Loucy (cell line): ENCODE measurements around the gene GK2.

Experiments used
- H2AFZ ChIP-seq: fragments of 200-600 bp; sonication (generic); 2 replicates; pipeline ENCODE4 v1.6.0; 2016; ENCODE audit warnings: antibody characterized with exemption, mild to moderate bottlenecking, low read length, moderate library complexity
- H3F3A ChIP-seq: fragments of 200-600 bp; 2 replicates; pipeline ENCODE4 v1.6.0; 2016; ENCODE audit warnings: antibody characterized with exemption, low read depth, mild to moderate bottlenecking
- H3K27me3 ChIP-seq: fragments of 200-600 bp; sonication (generic); 2 replicates; pipeline ENCODE4 v1.6.1; 2014; ENCODE audit warnings: low read length, mild to moderate bottlenecking; ENCODE audit not compliant: insufficient read depth, poor library complexity, severe bottlenecking
- H3K36me3 ChIP-seq: fragments of 200-600 bp; sonication (generic); 2 replicates; pipeline ENCODE4 v1.6.1; 2016; ENCODE audit warnings: low read length; ENCODE audit not compliant: insufficient read depth
- H3K4me1 ChIP-seq: fragments of 200-600 bp; sonication (generic); 2 replicates; pipeline ENCODE4 v1.5.1; 2014; ENCODE audit warnings: low read length, mild to moderate bottlenecking; ENCODE audit not compliant: insufficient read depth, poor library complexity, severe bottlenecking
- H3K4me2 ChIP-seq: fragments of 200-600 bp; sonication (generic); 2 replicates; pipeline ENCODE4 v1.6.0; 2014; ENCODE audit warnings: antibody characterized with exemption, low read length, low read depth, mild to moderate bottlenecking; ENCODE audit not compliant: poor library complexity, severe bottlenecking
- H3K4me3 ChIP-seq: fragments of 200-600 bp; sonication (generic); 2 replicates; pipeline ENCODE4 v1.5.1; 2014; ENCODE audit warnings: low read length, mild to moderate bottlenecking, mixed read lengths; ENCODE audit not compliant: poor library complexity, severe bottlenecking
- H3K79me2 ChIP-seq: fragments of 200-600 bp; sonication (generic); 2 replicates; pipeline ENCODE4 v1.6.1; 2014; ENCODE audit warnings: low read length; ENCODE audit not compliant: insufficient read depth
- H3K9ac ChIP-seq: fragments of 200-600 bp; sonication (generic); 2 replicates; pipeline ENCODE4 v1.6.0; 2014; ENCODE audit warnings: mild to moderate bottlenecking, low read depth, low read length, moderate library complexity; ENCODE audit not compliant: poor library complexity, severe bottlenecking
- H3K9me2 ChIP-seq: fragments of 200-600 bp; sonication (generic); replicated peaks from 2 replicates; pipeline ENCODE4 v1.6.1; 2016; ENCODE audit warnings: low read depth, low read length, mixed read lengths
- H3K9me3 ChIP-seq: fragments of 200-600 bp; sonication (generic); 2 replicates; pipeline ENCODE4 v1.6.1; 2014; ENCODE audit warnings: mild to moderate bottlenecking, antibody characterized with exemption, low read length, low read depth; ENCODE audit not compliant: insufficient read depth
- H4K20me1 ChIP-seq: fragments of 200-600 bp; sonication (generic); 2 replicates; pipeline ENCODE4 v1.6.0; 2014; ENCODE audit warnings: antibody characterized with exemption, low read length, mild to moderate bottlenecking; ENCODE audit not compliant: insufficient read depth, poor library complexity, severe bottlenecking
- CTCF ChIP-seq: fragments of 200-600 bp; sonication (generic); conservative IDR thresholded peaks from 2 replicates; pipeline ENCODE4 v1.5.1; 2014; ENCODE audit warnings: mild to moderate bottlenecking, antibody characterized with exemption, low read length
- EZH2phosphoT487 ChIP-seq: fragments of 200-600 bp; IDR thresholded peaks from 2 replicates; pipeline ENCODE4 v1.6.1; 2018; ENCODE audit warnings: antibody characterized with exemption, mild to moderate bottlenecking, moderate library complexity, borderline replicate concordance

Gene GK2

GRCh38 chr4:79364061-79364460, 44.0 kb downstream of the GK2 start:
- H3K79me2 ChIP-seq, result no peaks in the 10 kb centered on the region
- no peaks in the 10 kb centered on the region for H3K4me1 ChIP-seq
- no peaks in the 10 kb centered on the region for H3F3A ChIP-seq
- no peaks in the 10 kb centered on the region for H3K36me3 ChIP-seq
- TF ChIP-seq CTCF (no peak), EZH2phosphoT487 (no peak)
- no peak overlapping the region for H3K9ac ChIP-seq
- no peak overlapping the region for H3K4me3 ChIP-seq
- no peaks in the 10 kb centered on the region for H3K9me2 ChIP-seq
- no peak overlapping the region for H2AFZ ChIP-seq
- no peak overlapping the region for H3K4me2 ChIP-seq
- no peaks in the 10 kb centered on the region for H3K27me3 ChIP-seq
- no peaks in the 10 kb centered on the region for H4K20me1 ChIP-seq
- no peaks in the 10 kb centered on the region for H3K9me3 ChIP-seq

- H2AFZ ChIP-seq, result no peak overlapping the region
- no peaks in the 10 kb centered on the region for H3F3A ChIP-seq
- H3K4me2 ChIP-seq, result no peak overlapping the region
- no peaks in the 10 kb centered on the region for H3K4me1 ChIP-seq
- no peaks in the 10 kb centered on the region for H3K79me2 ChIP-seq
- H3K9me3 ChIP-seq, result no peaks in the 10 kb centered on the region
- H3K9me2 ChIP-seq, result no peaks in the 10 kb centered on the region
- no peak overlapping the region for H3K9ac ChIP-seq
- H3K27me3 ChIP-seq, result no peaks in the 10 kb centered on the region
- no peaks in the 10 kb centered on the region for H3K36me3 ChIP-seq
- H3K4me3 ChIP-seq, result no peak overlapping the region
- no peak for TF ChIP-seq EZH2phosphoT487
- TF ChIP-seq CTCF, result no peak
- no peaks in the 10 kb centered on the region for H4K20me1 ChIP-seq
Measured at GRCh38 chr4:79362626-79363025, 45.4 kb downstream of the GK2 start.

GRCh38 chr4:79360006-79360405, 48.0 kb downstream of the GK2 start:
- TF ChIP-seq CTCF (no peak), EZH2phosphoT487 (no peak)
- no peaks in the 10 kb centered on the region for H3K9me3 ChIP-seq
- no peak overlapping the region for H3K4me3 ChIP-seq
- H3K27me3 ChIP-seq, result no peaks in the 10 kb centered on the region
- no peaks in the 10 kb centered on the region for H3F3A ChIP-seq
- no peaks in the 10 kb centered on the region for H4K20me1 ChIP-seq
- H3K9ac ChIP-seq, result no peak overlapping the region
- no peaks in the 10 kb centered on the region for H3K36me3 ChIP-seq
- H3K4me2 ChIP-seq, result no peak overlapping the region
- no peaks in the 10 kb centered on the region for H3K4me1 ChIP-seq
- no peak overlapping the region for H2AFZ ChIP-seq
- H3K79me2 ChIP-seq, result no peaks in the 10 kb centered on the region
- no peaks in the 10 kb centered on the region for H3K9me2 ChIP-seq
